Transverse colon (tissue), 3 donors: ENCODE data around the gene IRS2.

Experiments used
- EP300 ChIP-seq: sonication (generic); formaldehyde crosslinking; IDR thresholded peaks from one replicate; pipeline ENCODE4 v1.6.1; 2017; ENCODE audit warnings: antibody characterized with exemption, low read depth
- TF ChIP-seq, protein P1 (sequence below), 5 experiments: fragments of 200-600 bp in 3 of 5; fragments of 450-650 bp in 2 of 5; sonication (generic) in 3 of 5; IDR thresholded peaks; 1 replicate in 2 of 5; 2 replicates in 3 of 5; pipeline ENCODE4 v1.5.1; 2016 to 2017; ENCODE audit warnings: antibody characterized with exemption in 5 of 5, inconsistent platforms in 3 of 5, mild to moderate bottlenecking in 2 of 5, moderate library complexity in 1 of 5

DNA sequence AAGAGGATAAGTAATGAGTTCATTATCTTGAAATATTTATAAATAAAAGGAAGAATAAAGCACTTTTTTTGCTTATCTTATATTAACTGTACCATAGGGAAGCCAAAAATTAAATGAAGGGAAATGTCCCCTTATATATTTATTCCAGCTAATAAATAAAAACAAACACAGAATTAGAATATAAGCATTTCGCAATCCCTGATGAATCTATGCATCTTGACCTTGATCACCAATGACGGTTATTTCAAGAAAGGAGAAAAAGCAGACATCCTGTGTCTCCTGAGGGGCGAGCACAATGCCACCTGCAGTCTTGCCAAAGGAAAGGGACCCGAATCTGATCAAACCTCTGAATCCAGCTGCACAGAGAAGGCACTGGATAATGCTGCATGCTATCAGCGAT lies 29.3 kb upstream of the IRS2 start:
- no peak for TF ChIP-seq EP300
- TF ChIP-seq, protein P1, sequence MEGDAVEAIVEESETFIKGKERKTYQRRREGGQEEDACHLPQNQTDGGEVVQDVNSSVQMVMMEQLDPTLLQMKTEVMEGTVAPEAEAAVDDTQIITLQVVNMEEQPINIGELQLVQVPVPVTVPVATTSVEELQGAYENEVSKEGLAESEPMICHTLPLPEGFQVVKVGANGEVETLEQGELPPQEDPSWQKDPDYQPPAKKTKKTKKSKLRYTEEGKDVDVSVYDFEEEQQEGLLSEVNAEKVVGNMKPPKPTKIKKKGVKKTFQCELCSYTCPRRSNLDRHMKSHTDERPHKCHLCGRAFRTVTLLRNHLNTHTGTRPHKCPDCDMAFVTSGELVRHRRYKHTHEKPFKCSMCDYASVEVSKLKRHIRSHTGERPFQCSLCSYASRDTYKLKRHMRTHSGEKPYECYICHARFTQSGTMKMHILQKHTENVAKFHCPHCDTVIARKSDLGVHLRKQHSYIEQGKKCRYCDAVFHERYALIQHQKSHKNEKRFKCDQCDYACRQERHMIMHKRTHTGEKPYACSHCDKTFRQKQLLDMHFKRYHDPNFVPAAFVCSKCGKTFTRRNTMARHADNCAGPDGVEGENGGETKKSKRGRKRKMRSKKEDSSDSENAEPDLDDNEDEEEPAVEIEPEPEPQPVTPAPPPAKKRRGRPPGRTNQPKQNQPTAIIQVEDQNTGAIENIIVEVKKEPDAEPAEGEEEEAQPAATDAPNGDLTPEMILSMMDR (IDR thresholded peaks at IDR 0.05): no peak
